GM18499 (cell line): ENCODE results near the gene RAMAC.
"Not testable (repeated sequence)": the region's sequence is repeated elsewhere in the genome, so short reads cannot be mapped to it uniquely, and the experiment has no call there.

Experiments used
- ATAC-seq: cut with Tn5 transposase; IDR thresholded peaks from one replicate; pipeline ENCODE4 v1.9.1; 2021; ENCODE audit warnings: moderate number of reproducible peaks; ENCODE audit not compliant: insufficient read depth, unreplicated experiment

Gene RAMAC

GRCh38 chr15:82964890-82965289, 21.1 kb upstream of the RAMAC start:
- no peak for ATAC-seq

GRCh38 chr15:82966671-82967071, 19.3 kb upstream of the RAMAC start:
- peak; percentile 90 for ATAC-seq

DNA sequence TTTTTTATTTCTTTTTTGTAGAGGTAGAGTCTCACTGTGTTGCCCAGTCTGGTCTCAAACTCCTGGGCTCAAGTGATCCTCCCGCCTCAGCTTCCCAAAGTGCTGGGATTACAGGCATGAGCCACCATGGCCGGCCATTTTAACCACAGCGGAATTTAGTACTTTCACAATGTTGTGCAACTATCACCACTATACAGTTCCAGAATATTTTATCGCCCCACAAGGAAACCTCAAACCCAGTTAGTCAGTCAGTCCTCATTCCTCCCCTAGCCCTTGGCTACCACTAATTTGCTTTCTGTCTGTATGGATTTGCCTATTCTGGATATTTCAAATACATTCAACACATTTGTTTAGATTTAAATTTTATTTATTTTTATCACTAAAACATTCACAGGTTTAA, 17.9 kb upstream of the RAMAC start:
- no peak for ATAC-seq

- no peak for ATAC-seq
Measured at GRCh38 chr15:82969353-82969752, 16.7 kb upstream of the RAMAC start.

- ATAC-seq = no peak
Measured at GRCh38 chr15:82970078-82970686, 15.8 kb upstream of the RAMAC start.

DNA sequence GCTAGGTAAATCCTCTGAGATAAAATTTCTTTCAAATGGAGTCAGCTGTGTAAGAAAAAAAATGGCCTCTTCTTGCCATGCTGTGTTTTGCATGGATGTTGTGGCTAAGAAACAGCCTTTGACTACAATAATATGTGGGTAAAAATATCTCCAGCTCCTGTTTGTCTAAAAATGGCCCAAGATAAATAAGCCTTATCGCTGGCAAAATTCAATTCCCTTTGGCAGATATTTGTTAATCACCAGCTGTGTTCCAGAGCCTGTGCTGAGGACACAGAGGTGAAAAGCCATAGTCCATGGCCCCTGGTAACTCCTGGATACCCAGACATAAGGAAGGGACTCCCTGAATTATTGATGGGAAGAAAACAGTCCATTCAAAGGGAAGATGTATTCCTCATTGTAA, 15.3 kb upstream of the RAMAC start:
- no peak for ATAC-seq

DNA sequence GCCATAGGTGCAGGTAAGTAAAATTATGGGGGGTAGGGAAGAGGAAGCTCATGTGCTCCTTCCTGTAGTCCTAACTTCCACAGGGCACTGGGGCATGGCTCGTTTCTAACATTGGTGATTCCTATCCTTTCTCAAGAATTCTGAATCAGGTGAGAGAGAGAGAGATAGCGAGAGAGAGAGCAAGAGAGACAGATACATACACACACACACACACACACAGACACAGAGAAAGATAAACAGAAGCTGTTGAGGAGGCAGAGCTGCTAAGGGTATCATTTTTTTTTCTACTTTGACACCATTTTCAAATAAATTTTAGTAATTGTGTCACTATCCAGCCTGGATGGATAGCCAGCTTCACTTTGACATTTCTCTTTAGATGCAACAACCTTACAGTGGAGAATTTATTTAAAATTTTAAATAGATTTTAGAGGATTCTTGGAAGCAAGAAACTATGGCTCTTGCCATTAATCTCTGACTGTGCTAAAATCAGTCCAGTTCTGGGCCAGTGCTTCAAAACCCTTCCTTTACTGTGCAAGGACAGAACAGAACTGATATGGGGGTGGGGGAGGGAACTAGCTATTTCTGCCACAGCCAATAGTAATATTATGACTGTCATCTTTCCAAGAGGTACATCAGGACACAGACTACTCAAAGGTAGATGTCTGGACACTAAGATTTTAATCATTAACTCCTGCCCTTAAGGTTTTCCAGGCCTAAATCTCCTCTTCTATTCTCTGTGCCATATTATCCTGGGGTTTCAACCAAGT, 14.6 kb upstream of the RAMAC start:
- no peak for ATAC-seq

DNA sequence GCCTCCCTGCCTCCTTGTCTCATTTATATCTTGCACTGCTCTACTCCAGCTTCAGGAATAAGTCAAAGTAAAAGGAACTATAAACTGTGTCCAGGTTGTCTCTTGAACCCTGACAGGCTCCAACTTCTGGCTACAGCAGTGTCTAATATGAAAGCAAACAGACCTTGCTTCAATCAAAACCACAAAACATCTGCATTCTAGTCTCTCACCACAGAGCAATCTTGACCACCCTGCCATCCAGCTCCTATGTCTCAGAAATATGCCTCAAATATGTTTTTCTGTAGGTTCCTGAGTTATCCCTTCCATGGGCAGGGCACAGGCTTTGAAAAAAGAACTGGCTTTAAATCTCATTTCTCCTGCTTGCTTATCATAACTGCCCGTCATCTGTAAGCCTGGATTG, 13.0 kb upstream of the RAMAC start:
- no peak for ATAC-seq

DNA sequence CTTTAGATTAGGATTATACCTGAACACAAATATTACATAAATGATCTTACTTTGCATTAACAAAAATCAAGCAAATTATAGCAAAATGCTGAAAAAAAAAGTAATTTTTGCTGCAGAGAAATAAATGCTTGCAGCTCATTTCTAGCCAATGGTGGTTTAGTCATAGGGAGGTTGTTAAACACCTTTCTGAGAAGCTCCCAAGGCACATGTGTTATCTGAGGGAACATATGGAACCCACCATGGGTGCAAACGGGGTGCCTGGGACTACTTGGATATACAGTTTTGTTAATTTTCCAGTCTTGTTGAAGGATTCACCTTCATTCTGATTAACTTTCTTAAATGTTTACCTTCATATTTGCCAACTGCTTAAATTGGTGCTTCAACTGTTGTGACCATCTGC, 8.9 kb upstream of the RAMAC start:
- no peak for ATAC-seq

- no peak for ATAC-seq
Measured at GRCh38 chr15:82978438-82978837, 7.6 kb upstream of the RAMAC start.

GRCh38 chr15:82979726-82980125, 6.3 kb upstream of the RAMAC start:
- ATAC-seq = no peak

DNA sequence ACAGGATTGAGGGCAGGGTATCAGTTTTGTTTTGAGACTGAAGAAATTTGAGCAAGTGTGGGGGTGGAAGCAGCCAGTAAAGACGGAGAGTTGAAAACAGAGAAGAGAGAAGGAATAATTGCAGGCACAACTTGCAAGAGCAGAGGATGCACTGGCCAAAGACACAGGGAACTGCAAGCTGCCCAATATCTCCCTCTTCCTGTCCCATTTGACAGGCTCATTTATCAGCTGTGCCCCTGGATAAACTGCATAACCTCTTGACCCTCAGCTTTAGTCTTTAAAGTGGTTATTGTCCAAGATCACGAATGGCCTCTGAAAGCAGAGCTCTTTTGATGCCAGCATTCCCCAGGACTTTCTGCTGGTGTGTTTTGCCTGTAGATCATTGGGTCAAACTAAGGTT, 5.0 kb upstream of the RAMAC start:
- ATAC-seq = no peak

DNA sequence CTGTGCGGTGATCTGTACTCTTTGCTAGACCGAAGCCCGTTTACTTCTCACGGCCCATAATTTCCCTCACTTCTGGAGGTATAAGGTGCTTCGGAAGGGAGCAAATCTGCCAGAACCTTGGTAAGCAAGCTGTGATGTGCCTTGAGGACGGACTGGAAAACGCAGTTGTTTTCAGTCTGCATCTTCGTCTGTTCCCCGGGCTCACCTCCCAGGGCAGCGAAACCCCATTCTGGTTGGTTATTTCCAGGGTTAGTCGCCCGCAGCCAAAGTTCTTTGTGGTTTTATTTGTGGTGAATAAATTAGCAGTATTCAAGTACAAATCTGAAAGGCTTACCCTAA, 401 bp downstream of the RAMAC start:
- no peak for ATAC-seq

DNA sequence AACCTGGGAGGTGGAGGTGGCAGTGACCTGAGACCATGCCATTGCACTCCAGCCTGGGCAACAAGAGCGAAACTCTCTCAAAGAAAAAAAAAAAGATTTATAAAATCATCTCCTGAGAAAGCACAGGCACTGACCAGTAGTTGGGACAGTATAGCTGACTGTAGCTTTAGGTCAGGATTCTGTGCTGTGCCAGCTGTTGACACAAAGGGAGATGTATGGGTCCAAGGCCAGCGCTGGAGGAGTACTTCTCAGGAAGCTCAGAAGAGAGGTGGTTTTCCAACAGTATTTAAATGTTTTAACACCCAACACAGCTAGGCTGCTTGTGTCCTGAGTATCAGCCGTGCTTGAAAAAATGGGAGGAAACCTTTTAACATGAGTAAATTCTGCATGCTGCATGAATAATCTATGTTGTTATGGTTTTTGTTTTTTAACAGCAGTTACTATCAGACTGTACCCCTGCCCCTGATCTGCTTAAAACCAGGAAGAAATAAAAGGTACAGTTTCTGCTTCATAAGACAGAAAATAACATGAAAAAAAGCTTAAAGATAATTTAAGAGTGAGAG, 6.5 kb downstream of the RAMAC start:
- no peak for ATAC-seq

DNA sequence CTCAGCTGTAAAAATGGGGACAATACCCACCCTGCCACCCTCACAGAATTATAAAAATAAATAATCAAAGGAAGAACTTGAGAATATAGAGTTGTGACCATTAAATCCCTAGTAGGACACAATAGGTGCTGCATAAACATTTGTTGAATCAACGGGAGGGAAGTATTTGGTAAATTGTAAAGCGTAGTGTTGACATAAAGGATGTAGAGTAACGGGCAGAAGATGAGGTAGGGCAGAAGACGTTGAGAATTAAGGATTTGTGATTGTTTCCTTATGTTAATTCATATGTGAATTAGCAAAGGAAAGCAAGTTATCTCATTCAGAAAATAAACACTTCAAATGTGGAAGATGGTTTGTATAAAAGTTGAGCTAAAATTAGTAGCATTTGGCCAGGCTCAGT, 7.1 kb downstream of the RAMAC start:
- no peak for ATAC-seq

DNA sequence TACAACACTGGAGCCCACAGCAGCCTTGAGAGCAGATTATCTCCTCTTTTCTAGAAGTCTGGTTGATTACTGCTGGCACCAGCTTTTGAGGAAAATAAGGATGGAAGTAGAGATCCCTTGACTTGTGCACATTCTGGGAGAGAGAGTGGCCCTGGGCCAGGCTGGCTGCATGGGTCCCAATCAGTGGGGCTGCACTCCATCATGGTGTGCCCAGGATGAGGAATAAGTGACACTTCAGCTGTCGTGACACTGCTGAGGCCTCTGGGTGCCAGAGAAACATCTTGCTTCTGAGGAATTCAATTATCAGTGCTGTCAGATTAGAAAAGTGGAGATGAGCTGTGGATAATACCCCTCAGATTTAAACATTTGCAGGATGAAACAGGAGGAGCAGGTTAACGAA, 9.1 kb downstream of the RAMAC start:
- ATAC-seq = no peak

GRCh38 chr15:82995938-82996337, 9.9 kb downstream of the RAMAC start:
- ATAC-seq = no peak

DNA sequence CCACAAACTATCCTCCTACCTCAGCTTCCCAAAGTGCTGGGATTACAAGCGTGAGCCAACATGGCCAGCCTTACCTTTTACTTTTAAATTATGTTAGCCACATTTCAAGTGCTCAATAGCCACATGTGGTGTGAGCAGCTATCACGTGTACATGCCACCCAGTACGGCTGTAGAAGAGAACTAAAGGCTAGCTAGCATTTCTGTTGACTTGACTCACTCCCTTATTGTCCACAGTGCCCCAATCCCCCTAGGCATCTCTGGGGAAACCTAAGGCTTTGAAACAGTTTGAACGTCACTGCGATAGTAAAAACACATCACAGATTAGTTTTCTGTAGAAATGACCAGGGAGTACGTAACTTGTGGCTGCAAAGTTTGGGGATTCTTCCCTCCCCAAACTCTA, 13.4 kb downstream of the RAMAC start:
- no peak for ATAC-seq

DNA sequence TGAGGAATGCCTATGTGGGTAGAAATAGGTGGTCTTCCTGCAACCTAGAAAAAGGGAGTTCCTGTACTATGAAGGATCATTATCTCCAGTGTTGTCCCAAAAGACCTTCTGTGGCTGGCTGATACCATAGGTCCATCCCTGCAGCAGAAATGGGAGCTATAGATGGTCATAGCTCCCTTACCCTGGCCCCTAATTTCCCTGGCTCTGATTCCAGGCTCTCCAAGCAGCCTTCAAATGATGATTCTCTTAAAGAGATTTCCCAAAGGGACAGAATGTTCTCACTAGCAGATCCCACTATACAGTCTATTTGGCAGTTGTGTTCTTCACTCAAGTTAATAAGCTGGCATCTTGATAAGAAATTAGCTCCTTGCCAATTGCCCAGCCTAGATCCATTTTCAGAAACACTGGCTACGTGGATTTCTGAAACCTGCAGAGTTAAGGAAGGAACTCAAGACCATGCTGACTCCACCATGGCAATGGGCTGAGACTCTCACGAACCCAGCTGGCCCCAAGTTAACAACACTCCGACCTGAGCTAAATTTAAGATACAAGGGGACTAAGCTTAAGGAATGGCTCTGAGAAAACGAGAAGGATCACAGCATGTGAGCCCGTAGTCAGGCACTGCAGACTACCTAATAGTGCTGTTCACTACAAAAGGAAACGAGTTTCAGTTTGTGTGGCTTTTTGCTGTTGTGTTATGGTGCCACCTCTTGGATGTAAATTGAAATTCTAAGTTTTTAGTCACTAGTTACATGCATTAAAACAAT, 14.1 kb downstream of the RAMAC start:
- ATAC-seq = no peak

GRCh38 chr15:83000672-83001031, 14.6 kb downstream of the RAMAC start:
- not testable (repeated sequence) for ATAC-seq

DNA sequence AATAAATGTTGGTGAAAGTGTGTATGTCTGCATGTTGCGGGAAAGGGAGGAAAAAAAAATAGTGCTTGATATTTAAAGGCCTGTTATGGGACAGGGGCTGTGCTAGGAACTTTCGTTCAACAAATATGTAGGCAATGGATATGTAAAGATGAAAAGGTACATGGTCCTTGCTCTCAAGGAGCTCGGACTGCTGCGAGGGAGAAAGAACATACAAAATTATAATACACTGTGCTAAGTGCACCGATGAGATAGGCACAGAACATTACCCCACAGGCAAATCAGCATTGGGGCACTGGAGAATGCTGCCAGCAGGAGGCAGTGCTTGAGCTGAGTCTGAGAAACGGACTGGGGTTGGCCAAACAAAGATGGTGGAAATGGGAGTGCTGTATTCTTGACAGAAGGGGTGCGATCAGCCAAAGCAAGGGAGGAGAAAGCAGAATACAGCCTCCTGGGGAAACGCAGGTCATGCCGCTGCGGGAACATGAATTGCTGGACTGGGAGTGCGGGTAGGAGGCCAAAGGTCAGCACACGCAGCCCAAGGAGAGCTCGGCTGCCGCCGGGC, 24.8 kb downstream of the RAMAC start:
- ATAC-seq = no peak
